Omental fat pad (tissue), 4 donors: ENCODE results near the gene APOC1. TPM values are rescaled to one million over a fixed set of nuclear protein-coding genes. Genes with fewer than 3 reads are reported as not detected.

ENCODE experiments used
- ATAC-seq: fragments of 150-250 bp; one replicate; pipeline ENCODE4 v1.9.1; 2016; ENCODE audit warnings: mild to moderate bottlenecking, moderate library complexity; ENCODE audit not compliant: low FRiP score
- DNase-seq: peaks from one replicate; pipeline ENCODE4 v3.0.0-alpha.2; 2019; ENCODE audit warnings: low spot score
- total RNA-seq, 4 donors: library from RNA; depleted of rRNA; stranded (reverse); fragments of >200 nt; gene quantifications; one replicate each; pipeline ENCODE4 v1.1.0, GENCODE V29; 2016
- TF ChIP-seq, protein P1 (sequence below), 3 donors: fragments of 450-650 bp; IDR thresholded peaks; one replicate each; pipeline ENCODE4 v1.5.1; 2016 to 2017; ENCODE audit warnings: antibody characterized with exemption in 3 of 3, mild to moderate bottlenecking in 3 of 3, moderate library complexity in 2 of 3

Gene APOC1
- total RNA-seq, 4 donors from 2014 or later, result 12.3 to 121 (median 21.8) TPM

DNA sequence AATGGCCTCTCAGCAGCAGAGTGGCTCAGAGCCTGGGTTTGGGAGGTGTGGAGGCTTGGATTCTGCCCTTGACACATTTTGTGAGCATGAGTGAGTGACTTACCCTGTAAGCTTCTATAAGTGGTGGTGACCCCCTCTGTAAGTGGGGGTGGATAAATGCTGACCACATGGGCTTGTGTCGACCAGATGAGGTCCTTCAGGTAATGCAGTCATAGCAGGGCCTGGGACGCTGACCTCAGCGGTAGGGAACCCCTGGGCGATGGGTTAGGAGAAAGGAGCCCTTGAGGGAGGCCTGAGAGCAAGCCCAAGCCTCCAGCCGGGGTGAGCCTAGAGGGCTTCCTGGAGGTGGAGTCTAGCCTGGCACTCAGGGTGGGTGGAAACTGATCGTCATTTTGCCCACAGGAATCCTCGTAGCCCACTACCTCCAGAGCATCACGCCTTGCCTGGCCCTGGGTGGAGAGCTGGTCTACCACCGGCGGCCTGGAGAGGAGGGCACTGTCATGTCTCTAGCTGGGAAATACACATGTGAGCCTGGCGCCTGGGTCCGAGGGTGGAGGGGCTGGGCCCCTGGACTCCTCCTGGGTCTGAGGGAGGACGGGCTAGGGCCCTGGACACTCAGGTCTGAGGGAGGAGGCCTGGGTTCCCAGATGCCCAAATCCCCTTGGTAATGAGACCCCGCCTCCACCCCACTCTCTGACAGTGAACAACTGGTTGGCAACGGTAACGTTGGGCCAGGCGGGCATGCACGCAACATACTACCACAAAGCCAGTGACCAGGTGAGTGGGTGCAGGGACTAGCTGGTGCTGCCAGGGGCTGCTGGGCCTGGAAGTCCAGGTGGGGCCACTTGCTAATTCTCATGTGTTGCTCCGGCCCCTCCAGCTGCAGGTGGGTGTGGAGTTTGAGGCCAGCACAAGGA is 13.8 kb upstream of the APOC1 start:
- DNase-seq (no peak), ATAC-seq (no peak)
- TF ChIP-seq, protein P1, sequence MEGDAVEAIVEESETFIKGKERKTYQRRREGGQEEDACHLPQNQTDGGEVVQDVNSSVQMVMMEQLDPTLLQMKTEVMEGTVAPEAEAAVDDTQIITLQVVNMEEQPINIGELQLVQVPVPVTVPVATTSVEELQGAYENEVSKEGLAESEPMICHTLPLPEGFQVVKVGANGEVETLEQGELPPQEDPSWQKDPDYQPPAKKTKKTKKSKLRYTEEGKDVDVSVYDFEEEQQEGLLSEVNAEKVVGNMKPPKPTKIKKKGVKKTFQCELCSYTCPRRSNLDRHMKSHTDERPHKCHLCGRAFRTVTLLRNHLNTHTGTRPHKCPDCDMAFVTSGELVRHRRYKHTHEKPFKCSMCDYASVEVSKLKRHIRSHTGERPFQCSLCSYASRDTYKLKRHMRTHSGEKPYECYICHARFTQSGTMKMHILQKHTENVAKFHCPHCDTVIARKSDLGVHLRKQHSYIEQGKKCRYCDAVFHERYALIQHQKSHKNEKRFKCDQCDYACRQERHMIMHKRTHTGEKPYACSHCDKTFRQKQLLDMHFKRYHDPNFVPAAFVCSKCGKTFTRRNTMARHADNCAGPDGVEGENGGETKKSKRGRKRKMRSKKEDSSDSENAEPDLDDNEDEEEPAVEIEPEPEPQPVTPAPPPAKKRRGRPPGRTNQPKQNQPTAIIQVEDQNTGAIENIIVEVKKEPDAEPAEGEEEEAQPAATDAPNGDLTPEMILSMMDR (IDR thresholded peaks at IDR 0.05), result no peak

DNA sequence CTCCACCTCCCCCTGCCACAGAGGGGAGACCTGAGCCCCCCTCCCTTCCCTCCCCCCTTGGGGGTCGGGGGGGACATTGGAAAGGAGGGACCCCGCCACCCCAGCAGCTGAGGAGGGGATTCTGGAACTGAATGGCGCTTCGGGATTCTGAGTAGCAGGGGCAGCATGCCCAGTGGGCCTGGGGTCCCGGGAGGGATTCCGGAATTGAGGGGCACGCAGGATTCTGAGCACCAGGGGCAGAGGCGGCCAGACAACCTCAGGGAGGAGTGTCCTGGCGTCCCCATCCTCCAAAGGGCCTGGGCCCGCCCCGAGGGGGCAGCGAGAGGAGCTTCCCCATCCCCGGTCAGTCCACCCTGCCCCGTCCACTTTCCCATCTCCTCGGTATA is 11.2 kb upstream of the APOC1 start:
- ATAC-seq, result no peak
- DNase-seq, result no peak
- TF ChIP-seq, protein P1 (IDR thresholded peaks at IDR 0.05), result no peak

DNA sequence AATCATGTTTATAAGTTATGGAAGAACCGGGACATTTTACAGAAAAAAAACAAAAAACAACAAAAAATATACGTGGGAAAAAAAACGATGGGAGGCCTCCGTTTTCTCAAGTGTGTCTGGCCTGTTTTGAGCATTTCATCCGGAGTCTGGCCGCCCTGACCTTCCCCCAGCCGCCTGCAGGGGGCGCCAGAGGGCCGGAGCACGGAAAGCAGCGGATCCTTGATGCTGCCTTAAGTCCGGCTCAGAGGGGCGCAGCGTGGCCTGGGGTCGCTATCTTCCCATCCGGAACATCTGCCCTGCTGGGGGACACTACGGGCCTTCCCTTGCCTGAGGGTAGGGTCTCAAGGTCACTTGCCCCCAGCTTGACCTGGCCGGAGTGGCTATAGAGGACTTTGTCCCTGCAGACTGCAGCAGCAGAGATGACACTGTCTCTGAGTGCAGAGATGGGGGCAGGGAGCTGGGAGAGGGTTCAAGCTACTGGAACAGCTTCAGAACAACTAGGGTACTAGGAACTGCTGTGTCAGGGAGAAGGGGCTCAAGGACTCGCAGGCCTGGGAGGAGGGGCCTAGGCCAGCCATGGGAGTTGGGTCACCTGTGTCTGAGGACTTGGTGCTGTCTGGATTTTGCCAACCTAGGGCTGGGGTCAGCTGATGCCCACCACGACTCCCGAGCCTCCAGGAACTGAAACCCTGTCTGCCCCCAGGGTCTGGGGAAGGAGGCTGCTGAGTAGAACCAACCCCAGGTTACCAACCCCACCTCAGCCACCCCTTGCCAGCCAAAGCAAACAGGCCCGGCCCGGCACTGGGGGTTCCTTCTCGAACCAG is 10.6 kb upstream of the APOC1 start:
- DNase-seq, result peak; percentile 85
- TF ChIP-seq, protein P1 (IDR thresholded peaks at IDR 0.05), result peak in 2 of 3 donors; percentile 79 to 89
- ATAC-seq, result peak; percentile 33

DNA sequence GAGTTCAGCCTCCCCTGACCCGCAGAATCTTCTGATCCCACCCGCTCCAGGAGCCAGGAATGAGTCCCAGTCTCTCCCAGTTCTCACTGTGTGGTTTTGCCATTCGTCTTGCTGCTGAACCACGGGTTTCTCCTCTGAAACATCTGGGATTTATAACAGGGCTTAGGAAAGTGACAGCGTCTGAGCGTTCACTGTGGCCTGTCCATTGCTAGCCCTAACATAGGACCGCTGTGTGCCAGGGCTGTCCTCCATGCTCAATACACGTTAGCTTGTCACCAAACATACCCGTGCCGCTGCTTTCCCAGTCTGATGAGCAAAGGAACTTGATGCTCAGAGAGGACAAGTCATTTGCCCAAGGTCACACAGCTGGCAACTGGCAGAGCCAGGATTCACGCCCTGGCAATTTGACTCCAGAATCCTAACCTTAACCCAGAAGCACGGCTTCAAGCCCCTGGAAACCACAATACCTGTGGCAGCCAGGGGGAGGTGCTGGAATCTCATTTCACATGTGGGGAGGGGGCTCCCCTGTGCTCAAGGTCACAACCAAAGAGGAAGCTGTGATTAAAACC is 9.9 kb upstream of the APOC1 start:
- TF ChIP-seq, protein P1 (IDR thresholded peaks at IDR 0.05), result no peak
- ATAC-seq, result no peak
- no peak for DNase-seq

DNA sequence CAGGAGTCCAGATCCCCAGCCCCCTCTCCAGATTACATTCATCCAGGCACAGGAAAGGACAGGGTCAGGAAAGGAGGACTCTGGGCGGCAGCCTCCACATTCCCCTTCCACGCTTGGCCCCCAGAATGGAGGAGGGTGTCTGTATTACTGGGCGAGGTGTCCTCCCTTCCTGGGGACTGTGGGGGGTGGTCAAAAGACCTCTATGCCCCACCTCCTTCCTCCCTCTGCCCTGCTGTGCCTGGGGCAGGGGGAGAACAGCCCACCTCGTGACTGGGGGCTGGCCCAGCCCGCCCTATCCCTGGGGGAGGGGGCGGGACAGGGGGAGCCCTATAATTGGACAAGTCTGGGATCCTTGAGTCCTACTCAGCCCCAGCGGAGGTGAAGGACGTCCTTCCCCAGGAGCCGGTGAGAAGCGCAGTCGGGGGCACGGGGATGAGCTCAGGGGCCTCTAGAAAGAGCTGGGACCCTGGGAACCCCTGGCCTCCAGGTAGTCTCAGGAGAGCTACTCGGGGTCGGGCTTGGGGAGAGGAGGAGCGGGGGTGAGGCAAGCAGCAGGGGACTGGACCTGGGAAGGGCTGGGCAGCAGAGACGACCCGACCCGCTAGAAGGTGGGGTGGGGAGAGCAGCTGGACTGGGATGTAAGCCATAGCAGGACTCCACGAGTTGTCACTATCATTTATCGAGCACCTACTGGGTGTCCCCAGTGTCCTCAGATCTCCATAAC is 8.8 kb upstream of the APOC1 start, which contains the start of gene APOE:
APOE (plus strand) TSS at position 360 of the 724 bp plus-strand sequence. CDS start 829 bp downstream, outside the sequence.
- DNase-seq, result no peak
- TF ChIP-seq, protein P1 (IDR thresholded peaks at IDR 0.05), result no peak
- no peak for ATAC-seq

DNA sequence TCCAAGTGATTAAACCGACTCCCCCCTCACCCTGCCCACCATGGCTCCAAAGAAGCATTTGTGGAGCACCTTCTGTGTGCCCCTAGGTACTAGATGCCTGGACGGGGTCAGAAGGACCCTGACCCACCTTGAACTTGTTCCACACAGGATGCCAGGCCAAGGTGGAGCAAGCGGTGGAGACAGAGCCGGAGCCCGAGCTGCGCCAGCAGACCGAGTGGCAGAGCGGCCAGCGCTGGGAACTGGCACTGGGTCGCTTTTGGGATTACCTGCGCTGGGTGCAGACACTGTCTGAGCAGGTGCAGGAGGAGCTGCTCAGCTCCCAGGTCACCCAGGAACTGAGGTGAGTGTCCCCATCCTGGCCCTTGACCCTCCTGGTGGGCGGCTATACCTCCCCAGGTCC is 6.8 kb upstream of the APOC1 start:
- ATAC-seq, result no peak
- TF ChIP-seq, protein P1 (IDR thresholded peaks at IDR 0.05), result no peak
- no peak for DNase-seq
